ENCODE measurements around the gene ETV6. TPM values are rescaled to one million over a fixed set of nuclear protein-coding genes. Genes with fewer than 3 reads are reported as not detected.

ETV6 gene
- total RNA-seq, 1 donor from 2014 or later: 14.7 TPM

DNA sequence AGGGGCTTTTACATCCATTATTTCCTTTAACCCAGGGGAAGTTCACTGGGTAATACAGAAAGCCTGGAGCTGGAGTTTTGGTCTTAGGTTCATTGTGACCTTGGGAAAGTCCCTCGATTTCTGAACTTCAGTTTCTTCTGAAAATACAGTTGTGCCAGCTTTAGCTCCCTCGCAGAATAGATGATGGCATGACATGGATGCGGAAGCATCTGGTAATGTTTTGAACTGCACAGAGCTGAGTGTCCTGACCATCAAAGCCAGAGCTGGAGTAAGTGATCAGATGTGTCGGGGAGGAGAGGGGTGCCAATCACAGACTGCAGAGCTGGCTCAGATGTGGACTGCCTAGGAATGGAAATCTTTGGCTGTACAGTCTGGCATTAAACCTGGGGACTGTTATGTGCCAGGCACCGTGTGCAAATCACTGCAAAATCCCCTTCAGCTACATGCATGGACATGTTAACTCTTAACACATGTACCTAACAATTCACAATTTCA lies 180.9 kb downstream of the ETV6 start:
- H3K36me3 ChIP-seq: no peaks in the 10 kb centered on the region
- no peaks in the 10 kb centered on the region for H3K9me3 ChIP-seq
- no peak overlapping the region for H3K4me3 ChIP-seq
- no peaks in the 10 kb centered on the region for H3K27me3 ChIP-seq
- TF ChIP-seq, protein P1, sequence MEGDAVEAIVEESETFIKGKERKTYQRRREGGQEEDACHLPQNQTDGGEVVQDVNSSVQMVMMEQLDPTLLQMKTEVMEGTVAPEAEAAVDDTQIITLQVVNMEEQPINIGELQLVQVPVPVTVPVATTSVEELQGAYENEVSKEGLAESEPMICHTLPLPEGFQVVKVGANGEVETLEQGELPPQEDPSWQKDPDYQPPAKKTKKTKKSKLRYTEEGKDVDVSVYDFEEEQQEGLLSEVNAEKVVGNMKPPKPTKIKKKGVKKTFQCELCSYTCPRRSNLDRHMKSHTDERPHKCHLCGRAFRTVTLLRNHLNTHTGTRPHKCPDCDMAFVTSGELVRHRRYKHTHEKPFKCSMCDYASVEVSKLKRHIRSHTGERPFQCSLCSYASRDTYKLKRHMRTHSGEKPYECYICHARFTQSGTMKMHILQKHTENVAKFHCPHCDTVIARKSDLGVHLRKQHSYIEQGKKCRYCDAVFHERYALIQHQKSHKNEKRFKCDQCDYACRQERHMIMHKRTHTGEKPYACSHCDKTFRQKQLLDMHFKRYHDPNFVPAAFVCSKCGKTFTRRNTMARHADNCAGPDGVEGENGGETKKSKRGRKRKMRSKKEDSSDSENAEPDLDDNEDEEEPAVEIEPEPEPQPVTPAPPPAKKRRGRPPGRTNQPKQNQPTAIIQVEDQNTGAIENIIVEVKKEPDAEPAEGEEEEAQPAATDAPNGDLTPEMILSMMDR (IDR thresholded peaks at IDR 0.05): no peak
- no peak for TF ChIP-seq POLR2A (IDR thresholded peaks at IDR 0.05)
- no peak for TF ChIP-seq POLR2AphosphoS5 (IDR thresholded peaks at IDR 0.05; ENCODE audit: insufficient read depth in 1 of 2, low read depth in 1 of 2)
- H3K4me1 ChIP-seq: peaks cover 41% of the 10 kb centered on the region
- intact Hi-C loops (cut with DNase I): loop anchor here (10.0 kb wide), 1 partner anchor 76 kb away; no protein-coding TSS in a partner anchor
- no peak overlapping the region for H3K27ac ChIP-seq
- peak in 1 of 2 donors; percentile 47 for DNase-seq (ENCODE audit: extremely low spot score in 2 of 2)

- no peak for TF ChIP-seq POLR2A (IDR thresholded peaks at IDR 0.05)
- TF ChIP-seq, protein P1 (IDR thresholded peaks at IDR 0.05): no peak
- no peak for TF ChIP-seq POLR2AphosphoS5 (IDR thresholded peaks at IDR 0.05; ENCODE audit: insufficient read depth in 1 of 2, low read depth in 1 of 2)
- no peak for DNase-seq (ENCODE audit: extremely low spot score in 2 of 2)
- no peaks in the 10 kb centered on the region for H3K27me3 ChIP-seq
- no peaks in the 10 kb centered on the region for H3K36me3 ChIP-seq
- intact Hi-C loops (cut with DNase I): loop anchor here (10.0 kb wide), 1 partner anchor 77 kb away; no protein-coding TSS in a partner anchor
- no peak overlapping the region for H3K27ac ChIP-seq
- no peak overlapping the region for H3K4me3 ChIP-seq
- no peaks in the 10 kb centered on the region for H3K9me3 ChIP-seq
- peaks cover 51% of the 10 kb centered on the region for H3K4me1 ChIP-seq
Measured at GRCh38 chr12:11832093-11832492, 182.6 kb downstream of the ETV6 start.

DNA sequence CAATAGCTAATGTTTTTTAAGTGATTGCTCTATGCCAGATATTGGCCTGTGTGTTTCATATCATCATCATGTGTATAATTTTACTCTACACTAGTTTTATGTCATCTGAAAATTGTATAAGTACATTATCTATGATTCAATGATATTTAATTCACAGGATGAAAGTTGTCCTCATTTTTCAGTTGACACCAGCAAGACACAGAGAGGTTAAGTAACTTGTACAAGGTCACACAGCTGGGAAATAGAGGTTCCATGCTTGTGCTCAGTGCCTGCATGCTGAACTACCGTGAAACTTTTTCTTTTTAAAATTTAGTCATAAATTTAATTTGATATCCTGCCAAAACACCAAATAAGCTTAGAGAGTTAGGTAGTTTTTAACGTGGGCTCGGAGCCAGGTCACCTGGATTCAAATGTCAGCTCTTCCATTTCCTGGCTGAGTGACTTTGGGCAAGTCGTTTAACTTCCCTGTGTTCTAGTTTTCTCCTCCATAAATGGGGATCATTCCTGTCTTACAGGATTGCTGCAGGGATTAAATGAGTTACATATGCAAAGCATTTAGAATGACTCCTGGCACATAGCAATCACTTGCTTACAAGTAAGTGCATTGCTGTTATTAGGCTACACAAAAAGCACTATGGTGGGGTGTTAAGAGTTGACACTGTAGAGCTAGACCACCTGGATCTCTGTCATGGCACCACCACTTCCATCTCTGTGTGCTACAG lies 183.9 kb downstream of the ETV6 start:
- DNase-seq (ENCODE audit: extremely low spot score in 2 of 2): no peak
- Histone ChIP-seq H3K4me1 (peaks cover 47% of the 10 kb centered on the region), H3K4me3 (no peak overlapping the region), H3K36me3 (no peaks in the 10 kb centered on the region), H3K27me3 (no peaks in the 10 kb centered on the region), H3K27ac (no peak overlapping the region), H3K9me3 (no peaks in the 10 kb centered on the region)
- TF ChIP-seq, protein P1 (IDR thresholded peaks at IDR 0.05): no peak
- no peak for TF ChIP-seq POLR2A (IDR thresholded peaks at IDR 0.05)
- no peak for TF ChIP-seq POLR2AphosphoS5 (IDR thresholded peaks at IDR 0.05; ENCODE audit: insufficient read depth in 1 of 2, low read depth in 1 of 2)
- intact Hi-C loops (cut with DNase I): loop anchor here (10.0 kb wide), 1 partner anchor 79 kb away; no protein-coding TSS in a partner anchor

DNA sequence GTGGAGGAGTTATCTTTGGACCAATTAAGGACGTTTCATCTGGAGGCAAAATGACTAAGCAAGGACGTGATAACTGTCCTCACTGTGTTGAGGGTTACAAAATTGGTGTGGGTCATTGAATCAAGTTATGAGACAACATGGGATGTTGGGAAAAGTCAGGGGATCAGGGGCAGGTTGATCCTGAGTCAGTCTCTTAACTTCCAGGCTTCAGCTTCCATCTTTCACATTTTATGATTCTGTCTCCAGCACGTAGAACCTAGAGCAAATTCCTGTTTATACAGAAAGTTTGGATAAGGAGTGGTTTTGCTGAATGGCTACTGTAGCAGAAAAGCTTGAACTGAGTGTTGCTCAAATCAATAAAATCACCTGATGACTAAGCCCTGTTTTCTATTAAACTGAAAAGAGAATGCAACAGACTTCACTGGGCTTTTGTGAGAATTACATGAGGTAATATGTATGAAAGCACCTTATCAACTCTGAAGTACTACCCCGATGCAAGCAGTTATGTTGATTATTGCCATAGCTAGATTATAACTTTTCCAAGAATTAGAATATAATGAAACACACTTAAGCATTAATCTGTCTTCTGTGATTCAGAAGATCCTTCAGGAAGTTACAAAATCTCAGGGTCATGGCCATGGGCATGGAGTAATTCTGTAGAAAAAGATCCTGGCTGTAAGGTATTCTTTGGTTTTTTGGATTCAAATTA lies 184.8 kb downstream of the ETV6 start:
- intact Hi-C loops (cut with DNase I): loop anchor here (10.0 kb wide), 1 partner anchor 79 kb away; no protein-coding TSS in a partner anchor
- no peak overlapping the region for H3K27ac ChIP-seq
- H3K9me3 ChIP-seq: no peaks in the 10 kb centered on the region
- H3K4me1 ChIP-seq: peaks cover 56% of the 10 kb centered on the region
- TF ChIP-seq POLR2AphosphoS5 (IDR thresholded peaks at IDR 0.05; ENCODE audit: insufficient read depth in 1 of 2, low read depth in 1 of 2): no peak
- TF ChIP-seq, protein P1 (IDR thresholded peaks at IDR 0.05): no peak
- TF ChIP-seq POLR2A (IDR thresholded peaks at IDR 0.05): no peak
- H3K36me3 ChIP-seq: no peaks in the 10 kb centered on the region
- H3K27me3 ChIP-seq: no peaks in the 10 kb centered on the region
- H3K4me3 ChIP-seq: no peak overlapping the region
- no peak for DNase-seq (ENCODE audit: extremely low spot score in 2 of 2)

All from vagina (tissue), 2 donors.